Activated CD8-positive, alpha-beta memory T cell treated with anti-CD3 and anti-CD28 coated beads for 24 hours (primary cell): Measurements from ENCODE around the gene CACNB1.
"Not testable (repeated sequence)": the region's sequence is repeated elsewhere in the genome, so short reads cannot be mapped to it uniquely, and the experiment has no call there.

Experiments
- DNase-seq: peaks from one replicate; pipeline ENCODE4 v3.0.0-alpha.2; 2020

CACNB1 gene

GRCh38 chr17:39150104-39150634 is 47.3 kb downstream of the CACNB1 start:
- DNase-seq: no peak

GRCh38 chr17:39147221-39148185 is 50.0 kb downstream of the CACNB1 start:
- DNase-seq: no peak

GRCh38 chr17:39146273-39146672 is 51.2 kb downstream of the CACNB1 start:
- DNase-seq: no peak

GRCh38 chr17:39145143-39145542 is 52.3 kb downstream of the CACNB1 start:
- no peak for DNase-seq

- no peak for DNase-seq
Measured at GRCh38 chr17:39144416-39144840, 53.0 kb downstream of the CACNB1 start.

- DNase-seq: no peak
Measured at GRCh38 chr17:39143552-39144093, 53.8 kb downstream of the CACNB1 start.

GRCh38 chr17:39141915-39142664 is 55.4 kb downstream of the CACNB1 start:
- DNase-seq: no peak

GRCh38 chr17:39141294-39141693 is 56.2 kb downstream of the CACNB1 start:
- DNase-seq: no peak

- no peak for DNase-seq
Measured at GRCh38 chr17:39139561-39139960, 57.9 kb downstream of the CACNB1 start.

- no peak for DNase-seq
Measured at GRCh38 chr17:39139161-39139511, 58.3 kb downstream of the CACNB1 start.

- DNase-seq: no peak
Measured at GRCh38 chr17:39138431-39139160, 58.9 kb downstream of the CACNB1 start.

- no peak for DNase-seq
Measured at GRCh38 chr17:39134878-39135277, 62.6 kb downstream of the CACNB1 start.

GRCh38 chr17:39132192-39132610 is 65.3 kb downstream of the CACNB1 start:
- no peak for DNase-seq

- DNase-seq: no peak
Measured at GRCh38 chr17:39131616-39132015, 65.9 kb downstream of the CACNB1 start.

- DNase-seq: no peak
Measured at GRCh38 chr17:39130205-39130604, 67.3 kb downstream of the CACNB1 start.

- DNase-seq: not testable (repeated sequence)
Measured at GRCh38 chr17:39129544-39129943, 67.9 kb downstream of the CACNB1 start.

- no peak for DNase-seq
Measured at GRCh38 chr17:39126436-39126835, 71.0 kb downstream of the CACNB1 start.

- DNase-seq: no peak
Measured at GRCh38 chr17:39125143-39125875, 72.2 kb downstream of the CACNB1 start.

- DNase-seq: no peak
Measured at GRCh38 chr17:39123627-39124026, 73.8 kb downstream of the CACNB1 start.
